ENCODE results near the gene RGS7.
"Not testable (repeated sequence)": the region's sequence is repeated elsewhere in the genome, so short reads cannot be mapped to it uniquely, and the experiment has no call there.

DNA sequence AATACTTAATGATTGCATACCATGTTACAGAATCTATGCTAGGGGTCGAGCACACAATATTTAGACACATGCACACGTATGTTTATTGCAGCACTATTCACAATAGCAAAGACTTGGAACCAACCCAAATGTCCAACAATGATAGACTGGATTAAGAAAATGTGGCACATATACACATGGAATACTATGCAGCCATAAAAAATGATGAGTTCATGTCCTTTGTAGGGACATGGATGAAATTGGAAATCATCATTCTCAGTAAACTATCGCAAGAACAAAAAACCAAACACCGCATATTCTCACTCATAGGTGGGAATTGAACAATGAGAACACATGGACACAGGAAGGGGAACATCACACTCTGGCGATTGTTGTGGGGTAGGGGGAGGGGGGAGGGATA, 191.7 kb downstream of the RGS7 start:
- not testable (repeated sequence) for TF ChIP-seq EZH2 (IDR thresholded peaks at IDR 0.05; ENCODE audit: insufficient read depth, poor library complexity, severe bottlenecking); EZH2phosphoT487 (IDR thresholded peaks at IDR 0.05; ENCODE audit: insufficient read depth, low read depth)

Data from GM23248 (cell line).